ENCODE data around the gene CRTAP. TPM values are rescaled to one million over a fixed set of nuclear protein-coding genes. Genes with fewer than 3 reads are reported as not detected.

The CRTAP gene
- total RNA-seq, 1 donor from 2014 or later = 36.6 TPM

DNA sequence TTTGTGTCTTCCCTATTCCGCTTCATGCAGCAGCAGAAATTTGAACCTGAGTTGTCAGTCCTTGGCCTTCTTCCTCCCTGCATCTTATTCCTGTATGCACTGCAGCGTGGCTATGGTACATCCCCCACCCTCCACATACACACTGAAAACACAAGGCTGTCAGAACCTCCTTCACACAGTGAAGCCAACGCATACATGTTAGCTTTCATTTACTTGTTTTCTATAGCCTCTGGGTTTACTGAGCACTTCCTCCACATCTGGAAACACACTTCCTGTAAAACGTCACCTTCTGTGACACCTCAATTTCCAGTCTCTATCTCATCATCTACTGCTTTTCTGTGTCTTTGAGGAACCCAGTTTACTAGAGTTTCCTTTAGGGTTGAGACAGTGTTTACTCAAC, 57.8 kb downstream of the CRTAP start:
- Mint-ChIP-seq H3K27me3 (no peaks in the 10 kb centered on the region), H3K4me3 (no peak overlapping the region), H3K9me3 (no peaks in the 10 kb centered on the region), H3K36me3 (ENCODE audit: low read depth) (no peaks in the 10 kb centered on the region), H3K27ac (no peak overlapping the region), H3K4me1 (no peaks in the 10 kb centered on the region)
- ATAC-seq (ENCODE audit: low read depth) (no peak), DNase-seq (no peak)
- no peak for TF ChIP-seq CTCF (IDR thresholded peaks at IDR 0.05)
- ChIA-PET POLR2A (interaction anchor here (0.7 kb wide), 1 partner anchor 58 kb away, joined by 3 read pairs; the partner anchor contains the start of gene CRTAP), CTCF (no interaction called here)
- intact Hi-C loops (cut with micrococcal nuclease) = no loop called here

DNA sequence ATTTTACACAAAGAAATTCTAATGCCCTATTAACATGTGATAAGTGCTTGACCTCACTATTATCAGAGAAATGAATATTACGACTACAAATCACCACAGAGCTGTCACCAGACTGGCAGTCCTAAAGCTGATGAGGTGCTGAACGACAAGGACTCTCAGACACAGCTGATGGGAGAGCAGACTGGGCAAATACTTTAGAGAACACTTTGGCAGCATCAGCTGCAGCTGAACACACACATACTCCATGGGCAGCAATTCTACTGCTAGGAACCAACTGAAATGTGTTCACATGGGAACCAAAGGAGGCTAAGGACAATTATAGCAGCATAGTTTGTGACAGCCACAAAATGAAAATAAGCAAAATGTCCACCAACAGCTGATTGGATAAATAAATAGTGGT, 59.3 kb downstream of the CRTAP start:
- ChIA-PET POLR2A (no interaction called here), CTCF (no interaction called here)
- DNase-seq = no peak
- intact Hi-C loops (cut with micrococcal nuclease) = no loop called here
- no peak overlapping the region for H3K4me3 Mint-ChIP-seq
- H3K36me3 Mint-ChIP-seq (ENCODE audit: low read depth) = no peaks in the 10 kb centered on the region
- no peaks in the 10 kb centered on the region for H3K4me1 Mint-ChIP-seq
- ATAC-seq (ENCODE audit: low read depth) = no peak
- H3K9me3 Mint-ChIP-seq = no peaks in the 10 kb centered on the region
- H3K27me3 Mint-ChIP-seq = no peaks in the 10 kb centered on the region
- no peak overlapping the region for H3K27ac Mint-ChIP-seq
- TF ChIP-seq CTCF (IDR thresholded peaks at IDR 0.05) = no peak

DNA sequence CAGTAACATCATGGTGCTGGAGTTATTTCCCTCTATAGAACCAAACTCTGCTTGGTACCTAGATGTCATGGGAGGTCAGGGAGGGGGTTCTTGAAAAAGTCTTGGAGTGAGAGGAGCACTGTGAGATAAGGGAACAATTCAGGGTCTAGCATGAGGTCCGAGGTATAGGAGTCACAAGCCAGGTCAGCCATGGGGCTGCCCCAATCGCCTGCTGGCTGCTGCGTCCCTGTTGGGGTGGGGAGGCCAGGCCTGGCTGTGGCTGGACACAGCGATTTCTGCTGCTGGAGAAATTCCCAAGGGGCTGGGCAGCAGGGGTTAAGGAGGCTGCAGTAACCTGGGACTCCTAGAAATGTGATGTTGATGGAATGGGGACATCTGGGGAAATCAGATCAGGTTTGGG, 59.9 kb downstream of the CRTAP start:
- ATAC-seq (ENCODE audit: low read depth) = no peak
- no peak overlapping the region for H3K27ac Mint-ChIP-seq
- CTCF ChIA-PET = no interaction called here
- no peak for TF ChIP-seq CTCF (IDR thresholded peaks at IDR 0.05)
- no peaks in the 10 kb centered on the region for H3K27me3 Mint-ChIP-seq
- H3K4me1 Mint-ChIP-seq = no peaks in the 10 kb centered on the region
- intact Hi-C loops (cut with micrococcal nuclease) = no loop called here
- DNase-seq = no peak
- no peaks in the 10 kb centered on the region for H3K9me3 Mint-ChIP-seq
- POLR2A ChIA-PET = no interaction called here
- H3K4me3 Mint-ChIP-seq = no peak overlapping the region
- H3K36me3 Mint-ChIP-seq (ENCODE audit: low read depth) = no peaks in the 10 kb centered on the region

DNA sequence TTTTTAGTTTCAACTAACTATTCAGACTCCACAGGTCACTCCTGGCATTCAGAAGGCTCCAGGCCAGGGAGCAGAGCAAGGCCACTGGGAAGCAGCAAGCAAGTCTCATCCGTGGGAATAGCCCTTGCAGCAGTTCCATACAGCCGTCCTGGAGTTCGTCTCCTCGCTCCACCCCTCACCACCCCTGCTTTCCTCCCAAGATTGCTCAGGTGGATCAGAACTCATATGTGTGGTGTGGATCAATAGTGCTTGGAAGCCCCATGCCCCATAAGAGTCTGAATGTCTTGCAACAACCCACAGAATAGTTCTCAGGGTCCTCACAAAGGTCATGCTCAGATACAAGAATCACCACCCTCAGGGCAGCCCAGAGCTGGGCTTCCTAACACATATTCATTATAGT, 60.3 kb downstream of the CRTAP start:
- intact Hi-C loops (cut with micrococcal nuclease) = no loop called here
- Mint-ChIP-seq H3K4me1 (no peaks in the 10 kb centered on the region), H3K9me3 (peaks cover under 1% of the 10 kb centered on the region), H3K36me3 (ENCODE audit: low read depth) (no peaks in the 10 kb centered on the region), H3K4me3 (no peak overlapping the region), H3K27ac (no peak overlapping the region), H3K27me3 (no peaks in the 10 kb centered on the region)
- TF ChIP-seq CTCF (IDR thresholded peaks at IDR 0.05) = no peak
- POLR2A ChIA-PET = no interaction called here
- DNase-seq = no peak
- CTCF ChIA-PET = no interaction called here
- no peak for ATAC-seq (ENCODE audit: low read depth)

DNA sequence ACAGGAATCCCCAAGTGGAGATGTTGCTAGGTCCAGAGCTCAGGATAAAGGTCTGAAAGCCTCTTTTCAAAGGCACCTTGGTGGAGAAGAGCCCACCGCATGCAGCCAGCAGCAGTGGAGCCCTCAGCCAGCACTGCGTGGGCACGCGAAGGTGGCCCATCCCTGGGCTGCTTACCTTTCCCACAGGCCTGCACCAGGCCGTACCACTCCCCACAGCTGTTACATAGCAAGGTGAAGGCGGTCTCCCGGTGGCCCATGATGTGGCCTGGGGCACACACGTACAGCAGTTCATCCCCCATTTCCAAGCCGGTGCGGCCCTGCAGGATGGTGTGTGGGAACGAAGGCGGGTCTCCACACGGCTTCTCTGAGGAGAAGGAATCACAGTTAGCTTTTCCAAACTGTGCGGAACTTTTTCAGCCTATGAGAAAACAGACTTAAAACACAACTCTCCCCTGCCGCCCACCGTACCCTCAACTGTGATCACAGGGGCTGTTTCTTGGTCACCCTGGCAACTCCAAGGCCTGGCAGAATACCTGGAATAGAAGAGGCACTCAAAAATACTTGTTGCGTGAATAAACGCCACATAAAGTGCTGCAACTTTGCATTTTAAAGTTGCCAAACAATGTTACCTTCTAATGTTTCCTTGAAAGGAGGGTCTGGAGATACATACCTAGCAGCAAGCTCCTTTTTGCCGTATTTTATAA, 61.0 kb downstream of the CRTAP start:
- Mint-ChIP-seq H3K27ac (no peak overlapping the region), H3K4me1 (no peaks in the 10 kb centered on the region), H3K27me3 (peaks cover 2% of the 10 kb centered on the region), H3K36me3 (ENCODE audit: low read depth) (no peaks in the 10 kb centered on the region), H3K9me3 (peaks cover 6% of the 10 kb centered on the region), H3K4me3 (no peak overlapping the region)
- intact Hi-C loops (cut with micrococcal nuclease) = no loop called here
- CTCF ChIA-PET = no interaction called here
- POLR2A ChIA-PET = no interaction called here
- ATAC-seq (ENCODE audit: low read depth) = no peak
- DNase-seq = no peak
- no peak for TF ChIP-seq CTCF (IDR thresholded peaks at IDR 0.05)

Measured in activated B cell treated with CpG ODN at 0.5 μM for 24 hours (primary cell).